ENCODE results near the gene UBL4A. TPM values are rescaled to one million over a fixed set of nuclear protein-coding genes. Genes with fewer than 3 reads are reported as not detected.

Gene UBL4A
- total RNA-seq, 1 donor from 2014 or later: 12.1 TPM

DNA sequence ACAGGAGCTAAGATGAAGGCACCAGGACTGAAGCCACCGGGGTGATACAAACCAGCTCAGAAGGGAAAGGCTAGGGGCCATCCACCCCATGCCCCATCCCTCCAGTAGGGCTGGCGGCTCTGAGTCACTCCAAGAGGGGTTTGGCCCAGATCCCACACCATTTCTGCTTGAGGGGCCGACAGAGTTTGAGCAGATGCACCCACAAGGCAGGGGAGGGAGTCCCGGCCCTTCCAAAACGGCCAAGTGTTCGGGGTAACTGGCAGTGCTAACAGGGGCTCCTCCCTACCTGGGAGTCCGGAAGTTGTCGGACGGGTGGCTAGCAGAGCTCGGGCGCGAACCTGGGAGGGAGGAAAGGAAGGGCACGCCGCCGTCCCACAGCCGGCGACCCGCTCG is 3.6 kb upstream of the UBL4A start:
- no peak overlapping the region for H3K27ac ChIP-seq
- no peaks in the 10 kb centered on the region for H3K9me3 ChIP-seq (ENCODE audit: low read depth)
- TF ChIP-seq EZH2 (IDR thresholded peaks at IDR 0.05) (no peak), EZH2phosphoT487 (IDR thresholded peaks at IDR 0.05) (no peak)
- TF ChIP-seq, protein P1, sequence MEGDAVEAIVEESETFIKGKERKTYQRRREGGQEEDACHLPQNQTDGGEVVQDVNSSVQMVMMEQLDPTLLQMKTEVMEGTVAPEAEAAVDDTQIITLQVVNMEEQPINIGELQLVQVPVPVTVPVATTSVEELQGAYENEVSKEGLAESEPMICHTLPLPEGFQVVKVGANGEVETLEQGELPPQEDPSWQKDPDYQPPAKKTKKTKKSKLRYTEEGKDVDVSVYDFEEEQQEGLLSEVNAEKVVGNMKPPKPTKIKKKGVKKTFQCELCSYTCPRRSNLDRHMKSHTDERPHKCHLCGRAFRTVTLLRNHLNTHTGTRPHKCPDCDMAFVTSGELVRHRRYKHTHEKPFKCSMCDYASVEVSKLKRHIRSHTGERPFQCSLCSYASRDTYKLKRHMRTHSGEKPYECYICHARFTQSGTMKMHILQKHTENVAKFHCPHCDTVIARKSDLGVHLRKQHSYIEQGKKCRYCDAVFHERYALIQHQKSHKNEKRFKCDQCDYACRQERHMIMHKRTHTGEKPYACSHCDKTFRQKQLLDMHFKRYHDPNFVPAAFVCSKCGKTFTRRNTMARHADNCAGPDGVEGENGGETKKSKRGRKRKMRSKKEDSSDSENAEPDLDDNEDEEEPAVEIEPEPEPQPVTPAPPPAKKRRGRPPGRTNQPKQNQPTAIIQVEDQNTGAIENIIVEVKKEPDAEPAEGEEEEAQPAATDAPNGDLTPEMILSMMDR (IDR thresholded peaks at IDR 0.05): no peak
- peak overlapping the region; percentile 55 for H3K4me3 ChIP-seq
- Mint-ChIP-seq H3K27me3 (ENCODE audit: insufficient read depth, low read depth) (peaks cover 9% of the 10 kb centered on the region), H3K27ac (no peak overlapping the region), H3K4me1 (peaks cover 3% of the 10 kb centered on the region), H3K4me3 (peak overlapping the region; percentile 87), H3K9me3 (peaks cover 18% of the 10 kb centered on the region), H3K36me3 (peaks cover 4% of the 10 kb centered on the region)
- H3K27me3 ChIP-seq: peaks cover 11% of the 10 kb centered on the region
- H3F3A ChIP-seq (ENCODE audit: low read depth): peaks cover 9% of the 10 kb centered on the region
- no peaks in the 10 kb centered on the region for H3K79me2 ChIP-seq (ENCODE audit: low read depth)
- H3K4me1 ChIP-seq: no peaks in the 10 kb centered on the region
- no peak for DNase-seq (ENCODE audit: low spot score)
- H3K36me3 ChIP-seq: no peaks in the 10 kb centered on the region
- no peaks in the 10 kb centered on the region for H4K20me1 ChIP-seq (ENCODE audit: low read depth)
- H2AFZ ChIP-seq (replicated peaks): no peak overlapping the region
- H3K9ac ChIP-seq: no peak overlapping the region
- peak overlapping the region; percentile 62 for H3K4me2 ChIP-seq

DNA sequence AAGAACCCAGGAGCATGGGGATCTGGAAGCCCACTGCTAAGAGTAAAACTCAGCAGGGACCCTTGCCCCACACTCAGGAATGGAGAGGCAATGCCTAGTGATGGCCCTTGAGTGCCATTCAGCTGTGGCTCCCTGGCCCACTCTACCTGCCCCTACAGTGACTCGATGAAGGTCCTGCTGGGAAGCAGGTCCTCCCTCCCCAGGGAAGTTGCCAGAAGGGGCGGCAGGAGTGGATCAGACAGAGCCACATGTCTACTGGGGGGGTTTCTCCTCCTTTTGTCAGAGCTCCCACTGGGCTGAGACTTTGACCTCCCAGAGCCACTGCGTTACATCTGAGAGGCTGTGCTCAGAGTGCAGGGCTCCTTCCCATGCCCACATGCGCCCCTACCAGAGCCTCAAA is 2.8 kb upstream of the UBL4A start:
- Mint-ChIP-seq H3K4me3 (peak overlapping the region; percentile 87), H3K27ac (no peak overlapping the region), H3K4me1 (peaks cover 3% of the 10 kb centered on the region), H3K9me3 (peaks cover 18% of the 10 kb centered on the region), H3K36me3 (peaks cover 4% of the 10 kb centered on the region), H3K27me3 (ENCODE audit: insufficient read depth, low read depth) (peaks cover 9% of the 10 kb centered on the region)
- H3K9ac ChIP-seq: no peak overlapping the region
- H3K27ac ChIP-seq: no peak overlapping the region
- DNase-seq (ENCODE audit: low spot score): no peak
- no peak overlapping the region for H2AFZ ChIP-seq (replicated peaks)
- H3K4me2 ChIP-seq: no peak overlapping the region
- H3F3A ChIP-seq (ENCODE audit: low read depth): peaks cover 9% of the 10 kb centered on the region
- H3K4me1 ChIP-seq: no peaks in the 10 kb centered on the region
- H4K20me1 ChIP-seq (ENCODE audit: low read depth): no peaks in the 10 kb centered on the region
- H3K9me3 ChIP-seq (ENCODE audit: low read depth): no peaks in the 10 kb centered on the region
- H3K79me2 ChIP-seq (ENCODE audit: low read depth): no peaks in the 10 kb centered on the region
- H3K27me3 ChIP-seq: peaks cover 11% of the 10 kb centered on the region
- H3K36me3 ChIP-seq: no peaks in the 10 kb centered on the region
- H3K4me3 ChIP-seq: no peak overlapping the region
- TF ChIP-seq EZH2phosphoT487 (IDR thresholded peaks at IDR 0.05): no peak
- no peak for TF ChIP-seq EZH2 (IDR thresholded peaks at IDR 0.05)
- TF ChIP-seq, protein P1 (IDR thresholded peaks at IDR 0.05): no peak

DNA sequence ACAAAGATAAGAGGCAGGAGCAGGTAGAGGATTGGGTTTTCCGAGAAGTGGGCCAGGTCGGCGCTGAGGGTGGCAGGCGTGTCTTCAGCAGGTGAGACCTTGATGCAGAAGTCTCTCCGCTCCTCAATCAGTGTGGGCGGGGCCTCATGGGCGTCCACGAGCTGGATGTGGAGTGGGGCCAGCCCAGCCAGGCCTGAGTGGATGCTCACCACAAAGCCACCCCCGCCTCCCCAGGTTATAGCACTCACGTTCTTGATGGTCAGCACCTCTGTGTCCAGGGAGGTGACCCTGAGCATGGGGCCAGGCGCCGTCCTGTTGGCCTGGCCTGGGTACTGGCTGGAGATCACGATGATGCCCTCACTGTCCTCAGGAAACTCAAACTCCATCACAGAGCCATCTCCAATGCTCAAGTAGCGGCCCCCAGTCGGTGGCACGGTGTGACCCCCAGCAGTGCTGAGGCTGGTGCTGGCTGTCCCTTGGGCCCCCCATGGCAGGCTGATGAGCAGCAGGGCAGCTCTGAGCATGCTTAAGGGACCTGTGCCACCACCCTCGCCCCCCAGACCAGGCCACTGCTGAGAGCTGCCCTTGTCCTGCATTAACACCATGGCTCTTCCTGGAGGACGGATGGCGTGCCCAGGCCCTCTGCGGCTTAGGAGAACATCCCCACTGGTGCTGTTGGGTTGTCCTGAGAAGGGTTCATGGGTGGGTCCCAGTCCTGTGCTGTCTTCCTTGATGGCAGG is 2.1 kb upstream of the UBL4A start:
- Histone ChIP-seq H3K27me3 (peaks cover 11% of the 10 kb centered on the region), H3K36me3 (no peaks in the 10 kb centered on the region), H3K4me2 (no peak overlapping the region), H3K79me2 (ENCODE audit: low read depth) (no peaks in the 10 kb centered on the region), H3K9ac (no peak overlapping the region), H3K4me3 (no peak overlapping the region), H4K20me1 (ENCODE audit: low read depth) (no peaks in the 10 kb centered on the region), H3K4me1 (no peaks in the 10 kb centered on the region), H2AFZ (replicated peaks) (no peak overlapping the region), H3K27ac (no peak overlapping the region), H3K9me3 (ENCODE audit: low read depth) (no peaks in the 10 kb centered on the region), H3F3A (ENCODE audit: low read depth) (peaks cover 9% of the 10 kb centered on the region)
- TF ChIP-seq EZH2 (IDR thresholded peaks at IDR 0.05) (no peak), EZH2phosphoT487 (IDR thresholded peaks at IDR 0.05) (no peak)
- DNase-seq (ENCODE audit: low spot score): no peak
- H3K4me3 Mint-ChIP-seq: peak overlapping the region; percentile 55
- no peak overlapping the region for H3K27ac Mint-ChIP-seq
- peaks cover 3% of the 10 kb centered on the region for H3K4me1 Mint-ChIP-seq
- peaks cover 18% of the 10 kb centered on the region for H3K9me3 Mint-ChIP-seq
- H3K27me3 Mint-ChIP-seq (ENCODE audit: insufficient read depth, low read depth): peaks cover 9% of the 10 kb centered on the region
- H3K36me3 Mint-ChIP-seq: peaks cover 4% of the 10 kb centered on the region

Measured in neural progenitor cell (in vitro differentiated cells).